NCI-H2196 treated with DMSO at 0.1 percent for 48 hours (cell line): Measurements from ENCODE around the gene SLC22A23.

Source experiments
- DNase-seq: peaks from one replicate; lab custom pipeline; 2025; ENCODE audit not compliant: unreplicated experiment; lab: John Stamatoyannopoulos, UW

Gene SLC22A23

GRCh38 chr6:3304500-3305215, 152.2 kb downstream of the SLC22A23 start:
- DNase-seq, result no peak

- no peak for DNase-seq
Measured at GRCh38 chr6:3303795-3304411, 152.9 kb downstream of the SLC22A23 start.

- DNase-seq, result no peak
Measured at GRCh38 chr6:3301506-3301905, 155.3 kb downstream of the SLC22A23 start.

GRCh38 chr6:3299221-3299620, 157.6 kb downstream of the SLC22A23 start:
- DNase-seq, result no peak

- DNase-seq, result no peak
Measured at GRCh38 chr6:3297909-3298308, 158.9 kb downstream of the SLC22A23 start.

GRCh38 chr6:3297006-3297405, 159.8 kb downstream of the SLC22A23 start:
- no peak for DNase-seq

- no peak for DNase-seq
Measured at GRCh38 chr6:3296537-3296936, 160.3 kb downstream of the SLC22A23 start.

- DNase-seq, result no peak
Measured at GRCh38 chr6:3296078-3296477, 160.8 kb downstream of the SLC22A23 start.

- DNase-seq, result peak; percentile 83
Measured at GRCh38 chr6:3294921-3295871, 161.7 kb downstream of the SLC22A23 start.

- no peak for DNase-seq
Measured at GRCh38 chr6:3294396-3294795, 162.5 kb downstream of the SLC22A23 start.

GRCh38 chr6:3293271-3294155, 163.3 kb downstream of the SLC22A23 start:
- no peak for DNase-seq

- no peak for DNase-seq
Measured at GRCh38 chr6:3292431-3293197, 164.2 kb downstream of the SLC22A23 start.

GRCh38 chr6:3291987-3292386, 164.9 kb downstream of the SLC22A23 start:
- DNase-seq, result no peak

- no peak for DNase-seq
Measured at GRCh38 chr6:3291346-3291745, 165.5 kb downstream of the SLC22A23 start.

GRCh38 chr6:3290931-3291211, 166.0 kb downstream of the SLC22A23 start:
- DNase-seq, result no peak

GRCh38 chr6:3290149-3290930, 166.5 kb downstream of the SLC22A23 start:
- DNase-seq, result no peak

GRCh38 chr6:3289664-3290055, 167.2 kb downstream of the SLC22A23 start:
- DNase-seq, result no peak

- DNase-seq, result no peak
Measured at GRCh38 chr6:3288711-3289663, 167.9 kb downstream of the SLC22A23 start.
